Astrocyte of the spinal cord (primary cell): ENCODE data around the gene SLIT2.
A peak's percentile ranks its signal among the peaks of the same experiment; 100 is the strongest.

ENCODE experiments used
- DNase-seq: peaks from one replicate; pipeline ENCODE4 v3.0.0; 2011; ENCODE audit warnings: low read depth, low spot score
- H3K4me3 ChIP-seq: 2 replicates; pipeline ENCODE4 v1.5.1; 2011; ENCODE audit warnings: low read depth, mild to moderate bottlenecking, low read length, moderate library complexity
- CTCF ChIP-seq: IDR thresholded peaks from 2 replicates; pipeline ENCODE4 v1.5.1; 2012; ENCODE audit warnings: low read depth, mild to moderate bottlenecking, low read length, inconsistent platforms
- in situ Hi-C: cut with HindIII; loops from 2 replicates; pipeline ENCODE4 v1.10.0; 2017; ENCODE audit warnings: low sequenced_read_pairs

The SLIT2 gene

DNA sequence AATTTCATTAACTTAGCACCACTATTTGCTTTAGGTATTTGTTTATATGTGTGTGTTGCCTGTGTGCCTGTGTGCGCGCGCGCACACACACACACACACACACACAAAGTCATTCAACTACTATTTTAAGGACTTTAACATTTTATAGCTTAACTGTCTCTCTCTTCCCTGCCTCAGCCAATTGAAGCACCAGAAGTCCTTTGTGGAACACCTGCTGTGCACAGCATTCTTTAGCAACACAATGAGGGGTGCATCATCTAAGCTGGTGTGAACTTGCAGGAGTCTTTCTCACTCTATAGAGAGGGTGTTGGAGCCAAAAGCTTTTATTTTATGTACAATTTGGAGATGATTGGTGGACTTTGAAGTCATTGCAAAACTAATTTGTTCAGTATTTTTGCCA, 31.3 kb downstream of the SLIT2 start:
- no peak for TF ChIP-seq CTCF
- H3K4me3 ChIP-seq = no peak overlapping the region
- in situ Hi-C loops = no loop called here
- no peak for DNase-seq

- no peak for TF ChIP-seq CTCF
- DNase-seq = no peak
- in situ Hi-C loops = no loop called here
- no peak overlapping the region for H3K4me3 ChIP-seq
Measured at GRCh38 chr4:20284990-20285389, 33.3 kb downstream of the SLIT2 start.

GRCh38 chr4:20287246-20287645, 35.5 kb downstream of the SLIT2 start:
- in situ Hi-C loops = no loop called here
- H3K4me3 ChIP-seq = no peak overlapping the region
- DNase-seq = no peak

GRCh38 chr4:20288047-20288650, 36.4 kb downstream of the SLIT2 start:
- H3K4me3 ChIP-seq = no peak overlapping the region
- DNase-seq = peak; percentile 20
- TF ChIP-seq CTCF = no peak
- in situ Hi-C loops = no loop called here

More at GRCh38 chr4:20287246-20287645, 35.5 kb downstream of the SLIT2 start:
- no peak for TF ChIP-seq CTCF

DNA sequence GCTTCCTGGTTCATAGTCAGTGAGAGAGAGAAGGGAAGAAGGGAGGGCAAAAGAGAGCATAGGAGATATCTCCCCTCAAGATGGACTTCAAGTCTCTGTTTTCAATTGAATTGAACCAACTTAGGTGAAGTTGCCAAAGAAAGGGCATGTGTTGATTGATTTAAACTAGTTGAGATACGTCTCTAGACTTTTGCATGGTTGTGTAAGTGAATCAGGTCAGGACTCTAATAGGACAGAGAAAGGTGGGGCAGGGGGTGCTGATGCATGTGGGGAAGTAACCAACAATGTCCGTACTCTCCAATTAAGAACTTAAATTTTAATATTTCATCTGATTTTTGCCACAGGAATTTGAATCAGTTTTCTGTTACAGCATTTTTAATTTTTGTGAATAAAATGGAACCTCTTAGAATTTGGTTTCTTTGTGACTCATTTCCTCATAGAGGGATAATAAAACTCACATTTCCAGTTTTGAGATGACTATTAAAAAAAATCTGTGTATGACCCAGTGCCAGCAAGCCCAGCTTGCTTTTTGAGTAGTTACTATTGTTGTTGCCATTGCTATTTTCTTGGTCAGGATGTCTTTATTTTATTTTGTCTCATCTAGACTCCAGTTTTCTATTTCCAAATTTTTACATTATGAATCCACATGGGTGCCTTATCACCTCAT, 37.3 kb downstream of the SLIT2 start:
- TF ChIP-seq CTCF = no peak
- peak; percentile 51 for DNase-seq
- in situ Hi-C loops = no loop called here
- no peak overlapping the region for H3K4me3 ChIP-seq

GRCh38 chr4:20289782-20290181, 38.1 kb downstream of the SLIT2 start:
- H3K4me3 ChIP-seq = no peak overlapping the region
- no peak for TF ChIP-seq CTCF
- in situ Hi-C loops = no loop called here
- DNase-seq = no peak
